ENCODE results near the gene TPRKB.
"Not testable (repeated sequence)": the region's sequence is repeated elsewhere in the genome, so short reads cannot be mapped to it uniquely, and the experiment has no call there.

Gene TPRKB

DNA sequence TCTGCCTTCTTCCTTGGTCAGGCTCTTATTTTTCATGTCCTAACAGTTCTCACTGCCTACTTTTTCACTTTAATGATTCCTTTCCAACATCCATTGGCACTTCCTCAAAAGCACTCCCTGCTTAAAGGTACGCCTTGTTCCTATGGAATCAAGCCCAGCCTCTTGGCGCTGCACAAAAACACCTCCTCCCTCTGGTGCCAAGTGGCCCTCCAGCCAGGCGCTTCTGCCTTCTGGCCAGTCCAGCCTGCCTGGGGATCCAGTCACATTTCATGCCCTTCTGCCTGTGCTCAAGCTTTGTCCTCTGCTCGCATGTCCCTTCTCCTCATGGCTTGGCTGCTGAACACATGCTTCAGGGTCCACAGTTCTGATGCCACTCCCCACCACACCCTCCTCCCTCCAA lies 6.3 kb downstream of the TPRKB start:
- peaks cover 49% of the 10 kb centered on the region for H3K36me3 ChIP-seq (ENCODE audit: insufficient read depth, low read depth, low read length)

DNA sequence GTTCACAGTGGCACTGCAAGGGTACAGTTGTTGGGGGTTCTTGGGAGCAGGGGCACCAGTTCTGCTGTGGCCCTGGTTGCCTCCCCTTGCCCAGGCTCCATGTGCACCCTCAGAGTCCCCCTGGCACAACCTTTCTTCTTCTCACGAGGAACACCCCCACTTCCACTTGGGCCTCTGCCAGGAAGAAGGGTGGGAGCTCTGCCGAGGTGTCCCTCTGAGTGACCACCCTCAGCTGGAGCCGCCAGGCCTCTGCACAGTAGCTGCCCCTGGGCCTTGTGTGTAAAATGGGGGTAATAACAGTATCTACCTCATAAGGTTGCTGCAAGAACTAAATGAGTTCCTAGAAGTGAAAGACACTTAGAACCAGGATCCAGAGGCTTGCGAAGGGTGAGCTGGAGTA lies 8.4 kb downstream of the TPRKB start:
- Histone ChIP-seq H3K27ac (ENCODE audit: low read length) (no peak overlapping the region), H3K4me3 (ENCODE audit: low read length) (no peak overlapping the region), H3K9ac (ENCODE audit: low read depth, low read length) (no peak overlapping the region), H3K4me1 (ENCODE audit: insufficient read depth, low read length) (no peaks in the 10 kb centered on the region), H3K36me3 (ENCODE audit: insufficient read depth, low read depth, low read length) (peaks cover 46% of the 10 kb centered on the region), H3K9me3 (ENCODE audit: insufficient read depth, low read depth, low read length) (no peaks in the 10 kb centered on the region), H3K27me3 (ENCODE audit: insufficient read depth, low read length) (no peaks in the 10 kb centered on the region)

More for the DNA sequence above, 6.3 kb downstream of the TPRKB start:
- Histone ChIP-seq H3K27ac (ENCODE audit: low read length) (no peak overlapping the region), H3K9me3 (ENCODE audit: insufficient read depth, low read depth, low read length) (no peaks in the 10 kb centered on the region), H3K4me3 (ENCODE audit: low read length) (no peak overlapping the region), H3K27me3 (ENCODE audit: insufficient read depth, low read length) (no peaks in the 10 kb centered on the region), H3K9ac (ENCODE audit: low read depth, low read length) (no peak overlapping the region), H3K4me1 (ENCODE audit: insufficient read depth, low read length) (no peaks in the 10 kb centered on the region)

GRCh38 chr2:73728043-73728442 lies 9.1 kb downstream of the TPRKB start:
- Histone ChIP-seq H3K9ac (ENCODE audit: low read depth, low read length) (no peak overlapping the region), H3K36me3 (ENCODE audit: insufficient read depth, low read depth, low read length) (peaks cover 39% of the 10 kb centered on the region), H3K9me3 (ENCODE audit: insufficient read depth, low read depth, low read length) (no peaks in the 10 kb centered on the region), H3K4me1 (ENCODE audit: insufficient read depth, low read length) (no peaks in the 10 kb centered on the region), H3K4me3 (ENCODE audit: low read length) (no peak overlapping the region), H3K27me3 (ENCODE audit: insufficient read depth, low read length) (no peaks in the 10 kb centered on the region), H3K27ac (ENCODE audit: low read length) (no peak overlapping the region)

- not testable (repeated sequence) for H3K27ac ChIP-seq (ENCODE audit: low read length); H3K4me3 ChIP-seq (ENCODE audit: low read length); H3K4me1 ChIP-seq (ENCODE audit: insufficient read depth, low read length); H3K27me3 ChIP-seq (ENCODE audit: insufficient read depth, low read length); H3K9ac ChIP-seq (ENCODE audit: low read depth, low read length); H3K9me3 ChIP-seq (ENCODE audit: insufficient read depth, low read depth, low read length)
- peaks cover 26% of the 10 kb centered on the region for H3K36me3 ChIP-seq (ENCODE audit: insufficient read depth, low read depth, low read length)
Measured at GRCh38 chr2:73726657-73727056, 10.5 kb downstream of the TPRKB start.

DNA sequence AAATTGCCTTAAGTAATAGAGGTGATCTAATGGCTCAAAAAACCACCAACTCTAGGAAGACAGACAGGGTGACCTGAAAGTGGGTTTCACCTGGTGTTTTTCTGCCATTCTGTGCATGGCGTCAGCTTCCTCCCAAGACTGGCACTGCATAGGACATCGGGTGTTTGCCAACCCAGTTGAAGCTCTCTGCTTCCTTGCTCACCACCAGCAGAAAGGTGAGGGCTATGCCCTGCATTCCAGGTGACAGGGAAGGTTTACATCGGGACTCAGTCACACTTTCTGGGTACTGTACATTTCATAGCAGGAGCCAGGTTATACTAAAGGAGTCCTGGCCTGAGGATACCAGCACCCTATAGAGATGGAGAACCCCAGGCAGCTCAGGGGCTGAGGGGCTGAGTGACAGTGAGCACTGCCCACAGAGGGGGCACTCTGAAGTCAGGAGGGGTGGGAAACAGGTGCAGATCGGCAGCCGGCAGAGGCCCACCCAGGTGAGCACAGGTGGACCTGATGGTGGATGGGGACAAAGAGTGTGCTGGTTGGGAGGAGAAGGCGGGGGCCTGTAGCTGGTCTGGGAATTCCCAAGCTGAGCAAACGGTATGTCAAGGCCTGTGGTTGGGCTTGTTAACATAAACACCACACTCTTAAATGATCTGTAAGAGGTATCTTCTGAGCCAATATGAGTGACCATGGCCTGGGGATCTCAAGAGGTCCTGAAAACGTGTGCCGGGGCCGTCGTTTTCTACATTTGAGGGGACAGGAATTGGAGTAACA lies 18.1 kb downstream of the TPRKB start:
- Histone ChIP-seq H3K4me3 (ENCODE audit: low read length) (no peak overlapping the region), H3K4me1 (ENCODE audit: insufficient read depth, low read length) (no peaks in the 10 kb centered on the region), H3K27me3 (ENCODE audit: insufficient read depth, low read length) (no peaks in the 10 kb centered on the region)

DNA sequence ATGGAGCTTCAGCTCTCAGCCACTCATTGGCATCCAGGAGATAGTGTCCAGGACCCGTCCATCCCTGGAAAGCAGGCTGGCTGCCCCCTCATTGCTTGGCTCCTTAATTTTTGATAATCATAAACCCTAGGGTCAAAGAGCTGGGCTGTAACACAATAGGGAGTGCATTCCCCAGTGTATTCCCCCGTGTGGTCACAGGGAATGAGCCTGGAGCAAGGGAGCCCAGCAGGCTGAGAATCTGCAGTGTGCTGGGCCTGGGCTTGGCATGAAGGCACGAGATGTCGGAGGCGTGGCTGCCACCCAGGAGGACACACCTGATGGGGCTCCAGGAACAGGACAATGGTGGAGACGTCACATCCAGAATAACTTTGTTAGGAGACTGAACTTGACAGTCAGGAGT lies 18.7 kb downstream of the TPRKB start:
- H3K27ac ChIP-seq (ENCODE audit: low read length): no peak overlapping the region
- H3K36me3 ChIP-seq (ENCODE audit: insufficient read depth, low read depth, low read length): no peaks in the 10 kb centered on the region
- H3K9ac ChIP-seq (ENCODE audit: low read depth, low read length): no peak overlapping the region
- H3K4me3 ChIP-seq (ENCODE audit: low read length): no peak overlapping the region
- no peaks in the 10 kb centered on the region for H3K27me3 ChIP-seq (ENCODE audit: insufficient read depth, low read length)
- H3K4me1 ChIP-seq (ENCODE audit: insufficient read depth, low read length): no peaks in the 10 kb centered on the region
- H3K9me3 ChIP-seq (ENCODE audit: insufficient read depth, low read depth, low read length): peaks cover 32% of the 10 kb centered on the region

More for the DNA sequence above, 18.1 kb downstream of the TPRKB start:
- Histone ChIP-seq H3K9me3 (ENCODE audit: insufficient read depth, low read depth, low read length) (peaks cover 32% of the 10 kb centered on the region), H3K27ac (ENCODE audit: low read length) (no peak overlapping the region), H3K36me3 (ENCODE audit: insufficient read depth, low read depth, low read length) (no peaks in the 10 kb centered on the region), H3K9ac (ENCODE audit: low read depth, low read length) (no peak overlapping the region)

DNA sequence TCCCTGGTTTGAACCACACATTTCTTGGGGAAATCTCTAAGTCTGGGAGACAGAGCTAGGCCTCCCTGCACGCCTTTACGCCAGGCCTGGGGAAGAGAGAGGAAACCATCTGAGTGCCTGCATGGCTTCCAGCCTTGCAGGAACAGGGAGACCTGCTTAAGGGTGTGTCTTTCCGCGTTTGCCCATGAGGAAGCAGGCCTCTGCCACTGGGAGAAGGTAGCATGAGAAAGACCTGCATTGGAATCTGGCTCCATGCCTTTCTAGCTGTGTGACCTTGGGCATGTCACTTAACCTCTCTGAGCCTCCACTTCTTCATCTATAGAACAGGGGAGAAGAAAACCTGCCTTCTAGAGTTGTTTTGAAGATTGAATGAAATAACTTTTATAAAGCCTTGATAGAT lies 19.4 kb downstream of the TPRKB start:
- not testable (repeated sequence) for H3K4me3 ChIP-seq (ENCODE audit: low read length); H3K36me3 ChIP-seq (ENCODE audit: insufficient read depth, low read depth, low read length); H3K27ac ChIP-seq (ENCODE audit: low read length); H3K27me3 ChIP-seq (ENCODE audit: insufficient read depth, low read length); H3K9ac ChIP-seq (ENCODE audit: low read depth, low read length); H3K4me1 ChIP-seq (ENCODE audit: insufficient read depth, low read length)
- H3K9me3 ChIP-seq (ENCODE audit: insufficient read depth, low read depth, low read length): peaks cover 32% of the 10 kb centered on the region

- Histone ChIP-seq H3K4me3 (ENCODE audit: low read length) (no peak overlapping the region), H3K4me1 (ENCODE audit: insufficient read depth, low read length) (no peaks in the 10 kb centered on the region), H3K36me3 (ENCODE audit: insufficient read depth, low read depth, low read length) (no peaks in the 10 kb centered on the region), H3K27ac (ENCODE audit: low read length) (no peak overlapping the region), H3K9me3 (ENCODE audit: insufficient read depth, low read depth, low read length) (peaks cover 32% of the 10 kb centered on the region), H3K9ac (ENCODE audit: low read depth, low read length) (no peak overlapping the region), H3K27me3 (ENCODE audit: insufficient read depth, low read length) (0 out of 2 replicates have a peak, but pooled peaks cover under 1% of the 10 kb centered on the region)
Measured at GRCh38 chr2:73717251-73717606, 19.9 kb downstream of the TPRKB start.

GRCh38 chr2:73716543-73717250 lies 20.4 kb downstream of the TPRKB start:
- no peaks in the 10 kb centered on the region for H3K4me1 ChIP-seq (ENCODE audit: insufficient read depth, low read length)
- H3K27me3 ChIP-seq (ENCODE audit: insufficient read depth, low read length): peaks cover 5% of the 10 kb centered on the region
- H3K4me3 ChIP-seq (ENCODE audit: low read length): no peak overlapping the region
- H3K9ac ChIP-seq (ENCODE audit: low read depth, low read length): no peak overlapping the region
- H3K9me3 ChIP-seq (ENCODE audit: insufficient read depth, low read depth, low read length): peaks cover 32% of the 10 kb centered on the region
- no peak overlapping the region for H3K27ac ChIP-seq (ENCODE audit: low read length)
- H3K36me3 ChIP-seq (ENCODE audit: insufficient read depth, low read depth, low read length): no peaks in the 10 kb centered on the region

DNA sequence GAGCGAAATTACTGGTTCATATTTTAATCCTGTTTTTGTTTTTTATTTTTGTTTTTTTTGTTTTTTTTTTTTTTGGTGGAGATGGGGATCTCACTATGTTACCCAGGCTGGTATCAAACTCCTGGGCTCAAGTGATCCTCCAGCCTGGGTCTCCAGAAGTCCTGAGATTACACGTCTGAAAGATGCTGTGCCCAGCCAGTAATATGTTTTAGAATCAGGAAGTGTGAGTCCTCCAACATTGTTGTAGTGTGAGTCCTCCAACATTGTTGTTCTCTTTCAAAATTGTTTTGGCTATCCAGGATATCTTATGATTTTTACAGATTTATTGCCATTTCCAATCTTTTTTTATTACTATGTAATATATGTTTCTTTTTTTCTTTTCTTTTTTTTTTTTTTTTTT lies 23.1 kb downstream of the TPRKB start:
- Histone ChIP-seq H3K27ac (ENCODE audit: low read length) (no peak overlapping the region), H3K9ac (ENCODE audit: low read depth, low read length) (no peak overlapping the region), H3K27me3 (ENCODE audit: insufficient read depth, low read length) (peaks cover 15% of the 10 kb centered on the region), H3K4me1 (ENCODE audit: insufficient read depth, low read length) (no peaks in the 10 kb centered on the region), H3K4me3 (ENCODE audit: low read length) (no peak overlapping the region), H3K9me3 (ENCODE audit: insufficient read depth, low read depth, low read length) (peaks cover 13% of the 10 kb centered on the region; the same call in 1 of the 2 replicates), H3K36me3 (ENCODE audit: insufficient read depth, low read depth, low read length) (no peaks in the 10 kb centered on the region)

GRCh38 chr2:73708527-73708926 lies 28.6 kb downstream of the TPRKB start:
- Histone ChIP-seq H3K4me1 (ENCODE audit: insufficient read depth, low read length) (no peaks in the 10 kb centered on the region), H3K27me3 (ENCODE audit: insufficient read depth, low read length) (peaks cover 15% of the 10 kb centered on the region), H3K4me3 (ENCODE audit: low read length) (no peak overlapping the region), H3K9me3 (ENCODE audit: insufficient read depth, low read depth, low read length) (no peaks in the 10 kb centered on the region), H3K36me3 (ENCODE audit: insufficient read depth, low read depth, low read length) (no peaks in the 10 kb centered on the region), H3K27ac (ENCODE audit: low read length) (no peak overlapping the region), H3K9ac (ENCODE audit: low read depth, low read length) (no peak overlapping the region)

- Histone ChIP-seq H3K4me3 (ENCODE audit: low read length) (no peak overlapping the region), H3K9ac (ENCODE audit: low read depth, low read length) (no peak overlapping the region), H3K4me1 (ENCODE audit: insufficient read depth, low read length) (no peaks in the 10 kb centered on the region), H3K9me3 (ENCODE audit: insufficient read depth, low read depth, low read length) (no peaks in the 10 kb centered on the region), H3K27ac (ENCODE audit: low read length) (no peak overlapping the region), H3K27me3 (ENCODE audit: insufficient read depth, low read length) (peaks cover 15% of the 10 kb centered on the region), H3K36me3 (ENCODE audit: insufficient read depth, low read depth, low read length) (no peaks in the 10 kb centered on the region)
Measured at GRCh38 chr2:73707636-73708035, 29.5 kb downstream of the TPRKB start.

Measured in iPS-20b (cell line).